B cell (primary cell): Measurements from ENCODE around the gene KRTAP19-7.

ENCODE experiments used
- EZH2 ChIP-seq: IDR thresholded peaks from 2 replicates; pipeline ENCODE4 v1.6.1; 2012; ENCODE audit warnings: borderline replicate concordance, low read depth, mild to moderate bottlenecking, moderate library complexity, low read length; ENCODE audit not compliant: insufficient read depth, poor library complexity, severe bottlenecking
- TF ChIP-seq, protein P1 (sequence below): fragments of 200-600 bp; IDR thresholded peaks from one replicate; pipeline ENCODE4 v1.8.0; 2022; ENCODE audit warnings: antibody characterized with exemption, mild to moderate bottlenecking

DNA sequence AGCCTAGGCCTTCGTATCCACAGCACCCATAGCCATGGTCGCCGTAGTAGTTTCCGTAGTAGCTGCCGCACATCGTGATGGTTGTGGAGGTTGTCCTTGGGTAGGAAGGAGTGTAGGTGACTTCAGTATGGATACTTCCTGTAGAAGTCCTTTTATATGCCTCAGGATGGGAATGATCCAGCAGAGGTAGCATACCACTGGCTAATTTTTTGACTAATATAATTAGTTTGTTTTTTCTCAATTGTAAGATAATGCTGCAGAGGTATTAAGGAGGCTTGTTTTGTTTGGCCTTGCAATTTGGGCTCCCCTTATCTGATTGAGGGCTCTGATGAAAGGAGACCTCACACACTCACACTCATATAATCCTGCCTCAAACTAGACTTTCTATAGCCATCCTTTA lies 37.7 kb upstream of the KRTAP19-7 start, which contains the start of gene KRTAP6-2:
- TF ChIP-seq, protein P1, sequence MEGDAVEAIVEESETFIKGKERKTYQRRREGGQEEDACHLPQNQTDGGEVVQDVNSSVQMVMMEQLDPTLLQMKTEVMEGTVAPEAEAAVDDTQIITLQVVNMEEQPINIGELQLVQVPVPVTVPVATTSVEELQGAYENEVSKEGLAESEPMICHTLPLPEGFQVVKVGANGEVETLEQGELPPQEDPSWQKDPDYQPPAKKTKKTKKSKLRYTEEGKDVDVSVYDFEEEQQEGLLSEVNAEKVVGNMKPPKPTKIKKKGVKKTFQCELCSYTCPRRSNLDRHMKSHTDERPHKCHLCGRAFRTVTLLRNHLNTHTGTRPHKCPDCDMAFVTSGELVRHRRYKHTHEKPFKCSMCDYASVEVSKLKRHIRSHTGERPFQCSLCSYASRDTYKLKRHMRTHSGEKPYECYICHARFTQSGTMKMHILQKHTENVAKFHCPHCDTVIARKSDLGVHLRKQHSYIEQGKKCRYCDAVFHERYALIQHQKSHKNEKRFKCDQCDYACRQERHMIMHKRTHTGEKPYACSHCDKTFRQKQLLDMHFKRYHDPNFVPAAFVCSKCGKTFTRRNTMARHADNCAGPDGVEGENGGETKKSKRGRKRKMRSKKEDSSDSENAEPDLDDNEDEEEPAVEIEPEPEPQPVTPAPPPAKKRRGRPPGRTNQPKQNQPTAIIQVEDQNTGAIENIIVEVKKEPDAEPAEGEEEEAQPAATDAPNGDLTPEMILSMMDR, result no peak
- TF ChIP-seq EZH2, result no peak
